Measurements from ENCODE around the gene SPTLC1. TPM values are rescaled to one million over a fixed set of nuclear protein-coding genes. Genes with fewer than 3 reads are reported as not detected.

SPTLC1 gene
- total RNA-seq, 1 donor from 2014 or later = 127 TPM

DNA sequence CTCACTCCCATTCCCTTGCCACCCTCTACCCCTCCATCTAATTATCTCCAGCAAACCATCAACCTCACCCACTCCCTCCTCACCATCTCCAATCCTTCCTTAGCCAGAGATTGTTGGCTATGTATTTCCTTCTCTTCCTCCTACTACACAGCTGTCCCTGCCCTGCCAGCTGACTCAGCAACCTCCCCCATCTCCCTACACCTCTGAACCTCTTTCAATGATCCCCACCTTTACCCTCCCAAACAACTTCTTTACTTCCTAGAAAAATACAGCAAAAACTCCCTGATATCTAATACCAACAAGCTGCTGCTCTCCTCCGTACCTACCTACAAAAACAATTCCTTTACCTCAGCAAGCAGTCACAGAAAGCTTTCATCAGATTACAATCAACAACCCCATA lies 37.3 kb downstream of the SPTLC1 start:
- DNase-seq = no peak

DNA sequence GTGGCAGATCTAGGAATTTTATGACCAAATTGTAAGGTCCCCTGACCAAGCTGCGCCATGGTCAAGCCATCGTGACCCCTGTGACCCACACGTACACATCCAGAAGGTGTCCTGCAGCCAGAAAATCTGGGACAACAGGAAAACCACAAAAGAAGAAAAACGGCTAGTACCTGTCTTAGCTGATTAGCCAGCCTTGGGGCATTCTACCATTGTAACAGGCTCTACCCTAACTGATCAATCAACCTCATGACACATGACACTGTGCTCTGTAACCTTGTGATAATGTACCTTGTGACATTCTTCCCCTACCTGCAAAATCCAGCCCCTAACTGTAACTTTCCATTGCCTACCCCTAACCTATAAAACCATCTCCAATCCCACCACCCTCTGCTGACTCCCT lies 43.6 kb downstream of the SPTLC1 start:
- no peak for DNase-seq

DNA sequence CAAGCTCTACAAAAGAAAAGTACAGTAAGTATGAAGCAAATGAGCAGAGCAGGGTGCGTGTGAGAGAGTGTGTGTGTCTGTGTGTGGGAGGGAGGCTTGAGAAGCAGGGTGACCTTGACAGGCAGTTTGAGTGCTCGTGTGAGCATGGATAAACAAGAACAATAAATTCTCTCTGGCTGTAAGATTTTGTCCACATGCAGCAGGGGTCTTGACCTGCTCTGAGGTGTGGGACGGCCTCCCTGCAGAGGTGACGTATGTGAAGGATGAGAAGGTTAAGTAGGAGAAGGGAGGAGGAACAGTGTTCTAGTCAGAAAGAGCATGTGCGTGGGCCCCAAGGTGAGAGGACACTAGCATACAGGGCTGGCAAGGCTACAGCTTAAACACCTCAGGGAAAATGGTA lies 49.0 kb downstream of the SPTLC1 start:
- DNase-seq = no peak

DNA sequence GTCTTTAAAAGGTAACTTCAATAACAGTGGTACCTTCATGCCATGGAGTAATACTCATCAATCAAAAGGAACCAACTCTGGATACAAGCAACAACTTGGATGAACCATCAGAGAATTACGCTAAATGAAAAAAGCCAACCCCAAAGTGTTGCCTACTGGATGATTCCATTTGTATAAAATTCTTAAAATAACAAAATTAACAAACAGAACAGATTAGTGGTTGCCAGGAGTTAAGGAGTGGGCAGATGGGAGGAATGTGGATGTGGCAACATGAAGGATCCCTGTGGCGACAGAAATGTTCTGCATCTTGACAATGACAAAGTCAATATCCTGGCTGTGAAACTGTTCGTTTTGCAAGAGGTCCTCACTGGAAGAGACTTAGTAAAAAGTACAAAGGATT lies 50.5 kb downstream of the SPTLC1 start:
- no peak for DNase-seq

DNA sequence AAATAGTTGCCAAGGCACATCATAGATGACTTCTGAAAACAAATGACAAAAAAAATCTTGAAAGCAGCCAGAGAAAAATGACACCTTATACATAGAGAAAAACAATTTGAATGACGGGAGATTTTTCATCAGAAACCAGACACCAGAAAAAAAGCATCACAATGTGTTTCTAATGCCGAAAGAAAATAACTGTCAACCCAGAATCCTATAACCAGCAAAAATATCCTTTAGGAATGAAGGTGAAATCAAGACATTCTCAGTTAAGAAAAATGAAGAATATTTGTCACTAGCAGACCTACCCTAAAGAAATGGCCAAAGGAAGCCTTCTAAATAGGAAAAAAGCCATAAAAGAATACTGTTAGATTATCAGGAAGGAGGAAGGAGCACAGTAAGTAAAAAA lies 54.0 kb downstream of the SPTLC1 start:
- DNase-seq = no peak

DNA sequence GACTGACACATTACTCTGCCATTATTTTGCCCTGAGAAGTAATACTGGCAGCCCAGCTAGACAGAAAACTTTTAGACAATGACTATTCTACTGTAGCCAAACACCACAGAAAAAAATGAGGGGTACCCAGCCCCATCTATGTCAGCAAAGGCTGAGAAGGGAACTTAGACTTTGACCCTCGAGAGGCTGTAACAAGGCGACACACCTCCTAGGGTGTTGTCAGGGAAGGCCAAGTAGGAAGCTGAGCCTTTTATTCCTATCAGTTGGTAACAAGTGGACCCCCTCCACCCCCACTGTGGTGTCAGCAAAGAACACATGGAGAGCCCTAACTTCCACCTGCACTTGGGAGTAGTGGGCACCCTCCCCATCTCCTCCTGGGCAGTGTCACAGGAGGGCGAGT lies 55.6 kb downstream of the SPTLC1 start:
- no peak for DNase-seq

DNA sequence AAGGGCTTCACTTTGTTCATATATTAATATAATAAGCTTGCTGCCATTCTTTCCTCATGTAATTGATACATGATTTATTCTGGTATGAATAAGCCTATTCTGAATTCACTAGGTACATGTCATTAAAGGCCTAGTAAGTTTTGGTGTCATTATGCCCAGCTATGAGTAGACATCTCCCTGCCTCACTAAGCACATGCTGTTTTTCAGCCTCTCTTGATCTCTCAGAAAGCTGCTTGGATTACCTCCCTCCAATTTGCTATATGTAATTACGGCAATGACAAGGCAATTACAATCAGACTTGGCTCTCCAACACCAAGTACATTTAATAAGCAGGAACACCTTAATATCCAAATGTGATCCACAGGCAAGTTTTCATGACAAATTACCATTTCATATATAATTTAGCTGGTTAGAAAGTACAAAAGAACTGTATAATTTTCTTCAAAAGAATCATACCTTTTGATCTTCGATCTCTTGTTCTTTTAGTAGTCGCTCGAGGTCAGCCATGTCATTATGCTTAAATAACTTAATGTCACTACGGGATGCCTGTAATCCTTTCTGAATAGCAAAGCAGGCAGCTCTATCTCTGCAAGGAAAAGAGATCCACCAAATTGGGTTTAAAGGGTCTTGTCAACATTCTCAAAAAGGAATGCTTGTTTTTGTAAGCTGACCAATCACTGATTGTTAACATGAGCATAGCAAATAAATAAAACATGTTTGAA lies 56.3 kb downstream of the SPTLC1 start:
- no peak for DNase-seq

DNA sequence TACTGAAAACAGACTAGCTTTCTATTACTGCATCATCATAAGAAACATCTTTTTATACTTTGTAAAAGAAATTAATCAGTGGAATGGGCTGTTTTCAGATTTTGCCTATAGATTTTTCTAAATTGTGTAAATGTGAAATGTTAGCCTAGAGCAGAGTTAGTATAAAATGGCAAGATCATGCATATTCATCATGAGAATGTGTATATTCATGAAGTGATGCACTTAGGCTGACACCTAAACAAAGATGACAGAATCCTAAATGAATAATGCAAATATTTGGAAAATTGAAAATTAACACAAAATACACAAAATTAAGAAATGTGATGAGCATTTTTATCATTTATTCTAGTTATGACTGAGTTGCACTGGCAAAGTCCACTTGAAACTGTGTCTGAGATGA lies 57.2 kb downstream of the SPTLC1 start:
- no peak for DNase-seq

DNA sequence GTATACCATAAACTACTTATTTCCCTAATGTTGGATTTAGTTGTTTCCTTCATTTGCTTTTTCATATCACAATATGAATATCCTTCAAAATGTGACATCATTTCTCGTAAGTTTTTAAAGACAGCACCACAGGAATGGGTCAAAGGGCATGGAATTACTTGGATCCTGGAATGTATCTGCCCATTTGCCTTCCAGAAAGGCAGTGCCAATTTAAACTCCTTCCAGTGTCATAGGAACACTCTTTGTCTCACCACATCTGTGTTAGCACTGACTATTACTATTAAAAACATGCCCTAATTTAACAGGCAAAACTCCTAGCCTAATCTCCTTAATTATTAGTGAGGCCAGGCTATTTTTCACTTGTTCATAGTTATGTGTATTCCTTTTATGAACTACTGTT lies 58.0 kb downstream of the SPTLC1 start:
- no peak for DNase-seq

DNA sequence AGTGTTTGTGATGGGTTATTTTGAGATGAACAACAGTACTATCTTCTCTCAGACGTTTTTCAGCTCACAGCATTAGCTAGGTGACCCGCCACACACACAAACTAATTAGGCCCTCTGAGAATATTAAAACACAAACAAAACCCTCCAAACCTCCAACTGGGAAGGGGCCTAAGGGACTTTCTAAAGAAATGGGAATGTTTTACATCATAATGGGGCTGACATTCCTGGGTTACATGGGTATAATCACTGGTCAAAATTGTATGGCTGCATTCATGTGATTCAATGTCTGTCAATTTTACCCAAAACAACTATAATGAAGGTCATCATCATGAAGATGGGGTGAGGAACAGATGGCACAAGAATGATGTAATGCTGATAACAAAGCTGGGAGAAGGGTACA lies 59.6 kb downstream of the SPTLC1 start:
- no peak for DNase-seq

DNA sequence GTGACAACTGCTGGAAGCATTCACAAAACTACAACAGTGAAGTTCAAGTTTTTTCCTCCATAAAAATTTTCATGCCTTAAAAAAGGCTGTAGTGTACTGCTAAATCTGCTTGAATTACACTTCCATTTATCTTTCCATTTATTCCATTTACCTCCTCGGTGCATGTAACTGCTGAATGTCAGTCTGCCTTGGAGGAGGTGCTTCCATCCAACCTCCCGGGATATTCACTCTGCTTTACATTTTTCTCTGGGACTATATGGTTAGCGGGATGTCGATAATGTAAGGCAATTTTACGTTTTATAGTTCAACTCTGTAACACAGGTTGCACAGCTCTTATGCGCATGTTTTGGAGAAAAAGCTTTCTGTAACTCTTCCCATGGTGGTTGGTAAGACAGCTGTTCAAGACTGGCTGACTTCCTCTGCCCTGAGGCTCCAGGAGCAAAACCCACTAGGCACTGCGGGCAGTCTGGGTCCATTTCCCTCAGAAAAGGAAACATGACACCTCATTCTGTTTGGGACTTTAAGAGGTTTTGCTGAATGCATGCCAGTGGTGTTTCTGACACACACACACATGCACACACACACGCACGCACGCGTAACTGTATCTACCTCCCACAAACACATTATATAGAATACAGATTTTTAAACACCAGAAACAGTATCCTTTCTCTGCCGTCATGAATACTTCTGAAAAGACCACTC lies 66.1 kb downstream of the SPTLC1 start:
- no peak for DNase-seq

DNA sequence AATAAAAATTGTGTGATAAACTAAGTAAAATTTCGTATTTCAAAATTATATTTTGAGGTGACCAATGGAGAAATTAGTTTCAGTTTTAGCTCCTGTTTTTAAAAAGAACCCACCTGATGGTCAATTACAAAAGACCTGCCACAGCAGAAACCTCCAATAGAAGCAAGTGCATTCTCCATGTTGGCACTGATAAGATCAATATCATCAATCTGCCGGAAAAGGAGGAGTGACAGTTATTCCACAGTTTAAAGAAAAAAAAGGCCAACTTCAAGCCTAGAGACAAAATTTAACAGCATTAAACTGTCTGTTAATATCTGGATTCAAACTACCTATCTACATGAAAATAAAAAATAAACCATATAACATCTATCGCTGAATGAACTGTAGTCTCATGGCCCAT lies 67.7 kb downstream of the SPTLC1 start:
- DNase-seq = no peak

DNA sequence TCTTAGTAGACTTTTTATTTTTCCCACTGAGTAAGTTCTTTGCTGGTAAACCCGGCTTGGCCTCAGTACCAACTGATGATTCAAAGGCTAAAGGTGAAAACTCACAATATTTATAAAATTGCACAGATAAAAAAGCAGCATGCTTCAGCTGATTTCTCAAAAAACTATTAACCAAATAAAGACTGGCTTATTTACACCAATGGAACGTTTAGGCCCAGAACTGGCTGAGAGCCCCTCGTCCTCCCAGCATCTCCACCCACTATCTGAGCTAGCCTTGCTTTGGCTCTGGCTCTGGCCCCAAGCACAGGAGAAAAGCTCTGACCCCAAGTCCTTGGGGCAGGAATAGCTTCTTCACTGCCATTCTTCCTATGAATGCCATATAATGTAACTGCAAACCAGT lies 68.5 kb downstream of the SPTLC1 start:
- no peak for DNase-seq

DNA sequence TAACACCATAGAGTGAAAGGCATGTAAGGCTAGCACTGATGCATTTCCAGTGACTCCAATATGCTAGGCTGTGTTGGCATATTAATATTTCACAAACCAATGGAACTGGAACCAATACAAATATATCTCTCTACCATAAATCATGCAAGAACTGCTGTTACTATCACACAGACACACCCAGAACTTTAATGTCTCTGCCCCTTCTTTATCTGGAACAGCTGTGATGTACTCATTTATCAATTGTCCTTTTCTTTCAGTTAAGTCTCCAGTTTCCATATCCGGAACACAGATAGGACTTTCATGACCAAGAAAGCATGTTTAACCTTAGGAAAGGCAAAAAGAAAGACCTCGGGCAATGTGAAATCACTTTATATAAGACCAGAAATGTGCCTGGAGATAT lies 70.3 kb downstream of the SPTLC1 start:
- DNase-seq = no peak

DNA sequence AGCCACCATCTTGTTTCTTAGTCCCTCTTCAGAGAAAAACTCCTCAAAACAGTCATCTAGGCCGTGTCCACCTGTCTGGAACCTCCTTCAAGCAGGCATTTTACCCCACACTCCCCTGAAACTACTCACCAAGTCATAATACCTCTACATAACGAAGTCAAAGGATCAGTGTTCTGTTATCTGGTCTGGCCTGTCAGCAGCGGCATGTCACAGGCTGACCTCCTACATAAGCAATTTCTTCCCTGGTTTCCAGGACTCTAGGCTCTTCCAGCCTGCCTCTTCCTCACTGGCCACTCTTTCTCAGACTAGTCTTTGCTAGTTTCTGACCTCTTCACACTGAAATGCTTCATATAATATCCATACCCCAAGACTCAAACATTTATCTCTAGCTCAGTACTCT lies 72.2 kb downstream of the SPTLC1 start:
- DNase-seq = no peak

DNA sequence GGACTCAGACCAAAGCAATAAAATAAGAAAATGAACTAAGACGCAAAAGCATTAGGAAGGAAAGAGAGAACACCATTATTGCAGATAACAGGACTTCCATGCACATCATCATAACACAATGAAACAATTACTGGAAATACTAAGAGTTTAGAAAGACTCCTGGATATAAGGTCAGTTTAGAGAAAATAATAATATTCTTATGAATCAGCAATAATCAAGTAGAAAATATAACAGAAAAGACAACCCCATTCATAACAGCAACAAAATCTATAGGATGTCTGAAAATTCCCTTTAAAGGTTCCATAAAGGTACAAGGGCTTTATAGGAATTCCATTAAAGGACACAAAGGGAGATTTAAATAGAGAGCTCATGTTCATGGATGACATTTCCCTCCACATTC lies 73.0 kb downstream of the SPTLC1 start:
- DNase-seq = no peak

DNA sequence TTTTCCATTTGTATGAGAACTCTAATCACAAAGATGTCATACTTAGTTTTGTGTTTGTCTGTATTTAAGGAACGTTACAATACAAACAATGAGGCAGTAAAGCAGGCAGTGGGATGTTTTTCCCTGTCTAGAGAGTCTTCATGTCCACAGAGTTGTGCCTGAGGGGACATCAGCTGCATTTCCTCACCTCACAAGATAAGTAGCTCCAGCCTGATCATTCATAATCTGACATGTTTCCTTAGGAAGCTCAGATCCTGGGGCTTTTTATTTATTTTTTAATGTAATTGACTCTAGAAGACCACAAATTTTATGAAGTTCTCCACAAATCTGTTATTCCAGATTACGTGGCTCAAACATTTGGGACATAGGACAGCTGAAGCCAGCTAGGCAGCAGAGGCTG lies 78.5 kb downstream of the SPTLC1 start:
- no peak for DNase-seq

DNA sequence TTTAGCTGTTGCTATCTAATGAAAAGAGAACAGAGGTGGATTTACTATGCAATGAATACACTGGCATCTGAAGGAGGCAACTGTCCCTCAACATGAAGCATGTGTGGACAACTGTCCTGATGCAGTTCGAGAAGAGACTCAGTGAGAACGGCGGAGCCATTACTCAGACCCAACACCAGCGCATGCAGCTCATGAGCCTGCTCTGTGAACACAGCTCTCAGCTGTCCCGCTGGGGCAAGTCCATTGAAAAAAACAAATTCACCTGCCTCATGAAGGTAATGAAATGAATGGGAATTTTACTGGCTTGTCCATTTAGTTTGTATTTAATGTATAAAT lies 78.8 kb downstream of the SPTLC1 start:
- no peak for DNase-seq

DNA sequence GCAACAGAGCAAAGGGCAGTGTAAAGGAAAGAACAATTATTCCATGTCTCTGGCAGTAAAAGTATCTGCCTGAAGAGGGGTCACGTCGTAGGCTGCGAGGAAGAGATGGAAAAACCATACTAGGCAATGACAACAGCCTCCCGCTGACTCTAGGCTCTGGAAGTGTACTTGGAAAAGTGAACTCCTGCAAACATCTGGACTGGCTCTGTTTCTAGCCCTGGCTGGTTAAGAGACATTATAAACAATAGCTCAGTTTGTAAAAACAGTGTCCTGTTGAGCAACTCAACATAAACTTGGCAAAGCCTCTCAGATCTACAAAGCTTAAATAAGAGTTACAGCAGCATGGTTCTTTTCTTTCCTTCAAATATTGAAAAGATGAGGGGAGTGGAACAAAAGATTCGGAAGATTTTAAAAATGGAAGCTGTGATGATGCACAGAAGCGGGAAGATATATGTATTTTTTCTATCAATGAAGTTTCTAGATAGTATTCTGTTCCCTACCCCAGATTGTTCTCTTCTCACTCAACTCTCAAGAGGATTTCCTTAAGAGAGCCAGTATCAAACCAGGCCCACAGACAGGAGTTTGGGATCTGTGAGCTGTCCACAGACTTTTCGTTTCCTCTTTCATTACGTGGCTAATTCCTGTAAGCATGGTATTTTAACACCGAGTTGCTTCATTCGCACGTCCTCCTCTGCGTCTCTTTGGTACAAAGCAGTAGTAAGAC lies 79.4 kb downstream of the SPTLC1 start:
- DNase-seq = no peak

DNA sequence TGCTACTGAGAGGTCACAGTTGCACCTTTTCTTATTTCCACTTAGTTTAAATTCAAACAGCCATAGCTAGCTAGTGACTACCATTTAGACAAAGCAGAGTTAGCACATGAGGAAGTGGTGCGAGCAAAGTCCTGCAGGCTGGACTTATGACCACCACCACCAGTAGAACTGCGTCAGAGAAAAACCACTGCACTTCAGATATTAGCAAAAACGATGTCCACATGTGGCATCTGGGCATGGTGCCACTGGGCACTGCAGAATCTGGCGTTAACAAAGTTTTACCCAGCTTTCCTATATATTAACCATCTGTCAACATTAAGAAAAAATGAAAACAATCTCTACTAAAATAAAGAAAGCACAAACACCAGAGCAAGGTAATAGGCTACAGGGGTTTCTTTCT lies 80.1 kb downstream of the SPTLC1 start:
- no peak for DNase-seq

DNA sequence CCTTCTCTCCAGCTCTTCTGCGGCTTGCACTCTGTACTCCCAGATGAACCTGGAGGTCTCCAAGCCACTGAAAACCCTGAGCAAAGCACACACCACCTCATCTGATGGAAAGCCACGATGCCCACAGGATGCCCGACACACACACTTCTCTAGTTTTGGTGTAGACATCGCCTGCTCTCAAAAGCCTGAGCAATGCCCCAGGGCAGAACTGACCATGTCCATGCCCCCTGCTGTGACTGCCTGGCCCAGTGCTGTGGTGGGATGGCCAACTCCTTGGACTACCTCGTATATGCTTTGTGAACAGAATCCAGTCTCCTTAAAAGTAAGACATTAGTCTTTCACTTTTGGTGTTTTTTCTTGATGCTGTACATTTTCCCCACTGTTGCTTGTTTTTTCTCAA lies 81.2 kb downstream of the SPTLC1 start:
- DNase-seq = no peak

DNA sequence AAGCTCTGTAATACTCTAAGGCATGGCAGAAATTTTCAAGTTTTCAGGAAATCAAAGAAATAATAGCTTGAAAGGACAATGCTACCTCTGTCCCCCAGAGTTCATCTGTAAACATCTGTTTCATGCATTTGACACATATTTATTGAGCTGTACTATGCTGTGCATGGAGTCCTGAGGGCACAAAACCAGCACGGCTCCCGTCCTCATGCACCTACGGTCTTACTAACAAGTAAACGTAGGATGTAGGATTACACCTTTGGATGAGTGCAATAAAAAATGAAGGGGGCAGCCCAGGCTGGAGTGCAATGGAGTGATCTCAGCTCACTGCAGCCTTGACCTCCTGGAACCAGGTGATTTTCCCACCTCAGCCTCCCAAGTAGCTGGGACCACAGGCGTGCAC lies 81.9 kb downstream of the SPTLC1 start:
- DNase-seq = no peak

DNA sequence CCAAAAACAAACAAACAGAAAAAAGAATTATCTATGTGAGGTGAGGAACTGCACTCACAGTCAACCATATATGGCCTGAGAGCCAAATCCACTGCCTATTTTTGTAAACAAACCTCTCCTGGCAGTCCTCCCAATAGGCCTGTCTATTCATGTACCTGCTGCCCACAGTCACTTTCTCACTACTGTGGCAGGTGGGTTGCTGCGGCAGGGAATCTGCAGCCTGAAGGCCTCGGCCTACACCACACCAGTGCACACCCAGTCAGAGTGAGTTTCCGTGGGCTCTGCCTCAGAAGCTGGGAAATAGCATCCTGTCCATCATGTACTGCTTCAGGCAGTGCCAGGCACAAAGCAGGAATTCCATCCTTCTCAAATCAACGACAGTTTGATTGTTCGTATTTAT lies 82.3 kb downstream of the SPTLC1 start:
- no peak for DNase-seq

DNA sequence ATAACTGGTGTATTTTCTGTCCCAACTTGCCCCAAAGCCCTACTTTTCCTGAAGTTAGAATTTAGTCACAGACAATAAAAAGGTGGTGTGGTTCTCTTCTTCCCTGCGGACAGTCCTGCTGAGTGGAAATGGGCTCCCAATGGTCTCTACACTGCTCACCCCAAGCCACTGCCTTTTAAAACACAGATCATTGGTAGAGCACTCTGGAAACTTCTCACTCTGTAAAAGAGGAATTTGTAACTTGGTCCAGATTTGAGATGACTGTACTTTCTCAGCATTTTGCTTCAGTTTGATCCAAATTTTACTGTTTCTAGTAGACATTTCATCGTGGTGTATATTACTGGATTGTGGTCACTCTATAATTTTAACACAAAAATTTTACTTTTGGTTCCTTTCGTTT lies 84.8 kb downstream of the SPTLC1 start:
- DNase-seq = no peak
